ENCODE results near the gene RUNX1. TPM values are rescaled to one million over a fixed set of nuclear protein-coding genes. Genes with fewer than 3 reads are reported as not detected.

The RUNX1 gene
- total and polyA plus RNA-seq, 2 donors (not counting 1 experiment from before 2014, with no cell fraction given): 26.3 to 73.0 TPM

- Histone ChIP-seq H3K27me3 (replicated peaks in 1 of 4; ENCODE audit: control extremely low read depth in 1 of 4, control insufficient read depth in 3 of 4, insufficient read depth in 4 of 4, low read length in 3 of 4) (peaks cover 0 to 10% (median 0%) of the 10 kb centered on the region in 4 experiments), H3K4me3 (ENCODE audit: control extremely low read depth in 1 of 5, extremely low read depth in 1 of 5, insufficient read depth in 1 of 5, low read depth in 2 of 5, low read length in 4 of 5) (no peak overlapping the region), H3K9me3 (ENCODE audit: control extremely low read depth in 1 of 3, control insufficient read depth in 2 of 3, insufficient read depth in 1 of 3, low read length in 2 of 3) (no peaks in the 10 kb centered on the region), H2AFZ (ENCODE audit: insufficient read depth, low read depth, low read length, poor library complexity, severe bottlenecking) (no peak overlapping the region), H3K4me2 (replicated peaks; ENCODE audit: low read depth, low read length, poor library complexity, severe bottlenecking) (no peak overlapping the region), H3K27ac (ENCODE audit: low read length in 2 of 2) (no peak overlapping the region), H3K36me3 (replicated peaks in 1 of 2; ENCODE audit: control extremely low read depth in 1 of 2, control insufficient read depth in 1 of 2, extremely low read depth in 1 of 2, insufficient read depth in 2 of 2, low read length in 1 of 2) (no peaks in the 10 kb centered on the region), H4K20me1 (ENCODE audit: control insufficient read depth, insufficient read depth, low read length, poor library complexity, severe bottlenecking) (no peaks in the 10 kb centered on the region), H3K79me2 (ENCODE audit: control insufficient read depth, insufficient read depth, low read length) (no peaks in the 10 kb centered on the region), H3K9ac (ENCODE audit: low read length) (no peak overlapping the region), H3K4me1 (ENCODE audit: control insufficient read depth in 2 of 2, insufficient read depth in 2 of 2, low read length in 2 of 2) (no peaks in the 10 kb centered on the region)
- TF ChIP-seq EZH2 (IDR thresholded peaks at IDR 0.05; ENCODE audit: borderline replicate concordance, insufficient read depth, low read depth, low read length, poor library complexity, severe bottlenecking) (no peak), CTCF (IDR thresholded peaks at IDR 0.05) (no peak)
- Mint-ChIP-seq H3K4me3 (no peak overlapping the region), H3K4me1 (no peaks in the 10 kb centered on the region), H3K27me3 (peaks cover 43% of the 10 kb centered on the region), H3K27ac (no peak overlapping the region), H3K9me3 (ENCODE audit: insufficient read depth) (no peaks in the 10 kb centered on the region)
- ChIA-PET POLR2A (no interaction called here), CTCF (interaction anchor here (1.1 to 2.5 kb wide), 2 partner anchors 9 to 32 kb away, joined by 4 to 13 read pairs; no protein-coding TSS in a partner anchor)
- intact Hi-C loops (cut with micrococcal nuclease): no loop called here
- ATAC-seq (ENCODE audit: low read depth) (no peak), DNase-seq (no peak)
- 80% methylated on average over 14 of the region's 19 CpGs for WGBS (ENCODE audit: insufficient coverage)
Observed at GRCh38 chr21:34754690-34755647, 294.1 kb downstream of the RUNX1 start.

GRCh38 chr21:34748862-34749261, 300.2 kb downstream of the RUNX1 start:
- Histone ChIP-seq H3K4me1 (ENCODE audit: control insufficient read depth in 2 of 2, insufficient read depth in 2 of 2, low read length in 2 of 2) (peaks cover 0 to 8% of the 10 kb centered on the region in 2 donors), H3K27me3 (replicated peaks in 1 of 4; ENCODE audit: control extremely low read depth in 1 of 4, control insufficient read depth in 3 of 4, insufficient read depth in 4 of 4, low read length in 3 of 4) (peaks cover 0 to 5% (median 0%) of the 10 kb centered on the region in 4 experiments), H4K20me1 (ENCODE audit: control insufficient read depth, insufficient read depth, low read length, poor library complexity, severe bottlenecking) (no peaks in the 10 kb centered on the region), H2AFZ (ENCODE audit: insufficient read depth, low read depth, low read length, poor library complexity, severe bottlenecking) (no peak overlapping the region), H3K27ac (ENCODE audit: low read length in 2 of 2) (no peak overlapping the region), H3K9me3 (ENCODE audit: control extremely low read depth in 1 of 3, control insufficient read depth in 2 of 3, insufficient read depth in 1 of 3, low read length in 2 of 3) (no peaks in the 10 kb centered on the region), H3K79me2 (ENCODE audit: control insufficient read depth, insufficient read depth, low read length) (no peaks in the 10 kb centered on the region), H3K4me3 (ENCODE audit: control extremely low read depth in 1 of 5, extremely low read depth in 1 of 5, insufficient read depth in 1 of 5, low read depth in 2 of 5, low read length in 4 of 5) (no peak overlapping the region), H3K4me2 (replicated peaks; ENCODE audit: low read depth, low read length, poor library complexity, severe bottlenecking) (no peak overlapping the region), H3K36me3 (replicated peaks in 1 of 2; ENCODE audit: control extremely low read depth in 1 of 2, control insufficient read depth in 1 of 2, extremely low read depth in 1 of 2, insufficient read depth in 2 of 2, low read length in 1 of 2) (no peaks in the 10 kb centered on the region), H3K9ac (ENCODE audit: low read length) (no peak overlapping the region)
- H3K27me3 Mint-ChIP-seq: peaks cover 34% of the 10 kb centered on the region
- no peaks in the 10 kb centered on the region for H3K9me3 Mint-ChIP-seq (ENCODE audit: insufficient read depth)
- ChIA-PET CTCF (no interaction called here), POLR2A (no interaction called here)
- peaks cover 4% of the 10 kb centered on the region for H3K4me1 Mint-ChIP-seq
- TF ChIP-seq EZH2 (IDR thresholded peaks at IDR 0.05; ENCODE audit: borderline replicate concordance, insufficient read depth, low read depth, low read length, poor library complexity, severe bottlenecking): no peak
- TF ChIP-seq CTCF (IDR thresholded peaks at IDR 0.05): no peak
- intact Hi-C loops (cut with micrococcal nuclease): no loop called here
- no CpG with 5 or more reads among the region's 3 CpGs for WGBS (ENCODE audit: insufficient coverage)
- no peak for DNase-seq
- no peak overlapping the region for H3K27ac Mint-ChIP-seq
- H3K4me3 Mint-ChIP-seq: no peak overlapping the region
- no peak for ATAC-seq (ENCODE audit: low read depth)

Data from B cell (primary cell).